CD4-positive, CD25-positive, alpha-beta regulatory T cell (primary cell): ENCODE data around the gene PIEZO1. TPM values are rescaled to one million over a fixed set of nuclear protein-coding genes. Genes with fewer than 3 reads are reported as not detected.
A peak's percentile ranks its signal among the peaks of the same experiment; 100 is the strongest.
"Not testable (repeated sequence)": the region's sequence is repeated elsewhere in the genome, so short reads cannot be mapped to it uniquely, and the experiment has no call there.

ENCODE experiments used
- ATAC-seq, 2 donors: fragments of 150-1000 bp; cut with Tn5 transposase; one replicate each; pipeline ENCODE4 v1.10.0; 2021; ENCODE audit warnings: low read depth in 2 of 2, moderate number of reproducible peaks in 2 of 2, moderate library complexity in 1 of 2
- DNase-seq, 3 donors: peaks; one replicate each; pipeline versions ENCODE4 v3.0.0 to v3.0.0-alpha.2; 2012 to 2022; ENCODE audit warnings: mixed read lengths in 1 of 3
- H3K27ac ChIP-seq: one replicate; pipeline ENCODE4 v1.7.0; 2013; ENCODE audit warnings: mild to moderate bottlenecking, low read length; ENCODE audit not compliant: insufficient read depth, poor library complexity, severe bottlenecking
- H3K27me3 ChIP-seq: one replicate; pipeline ENCODE4 v1.7.0; 2013; ENCODE audit warnings: low read length; ENCODE audit not compliant: control insufficient read depth, insufficient read depth
- H3K36me3 ChIP-seq: one replicate; pipeline ENCODE4 v1.7.0; 2013; ENCODE audit warnings: mild to moderate bottlenecking, low read length, moderate library complexity; ENCODE audit not compliant: control insufficient read depth, insufficient read depth
- H3K4me1 ChIP-seq: 2 replicates; pipeline ENCODE4 v1.7.0; 2013; ENCODE audit warnings: mild to moderate bottlenecking, low read length; ENCODE audit not compliant: insufficient read depth, control insufficient read depth, poor library complexity, severe bottlenecking
- H3K4me3 ChIP-seq: one replicate; pipeline ENCODE4 v1.7.0; 2013; ENCODE audit warnings: low read depth, mild to moderate bottlenecking, low read length, moderate library complexity
- H3K9me3 ChIP-seq, 2 experiments: 1 replicate in 1 of 2; 2 replicates in 1 of 2; pipeline ENCODE4 v1.7.0; 2013; ENCODE audit warnings: low read length in 2 of 2, mild to moderate bottlenecking in 1 of 2, moderate library complexity in 1 of 2; ENCODE audit not compliant: control insufficient read depth in 2 of 2
- H3K27ac Mint-ChIP-seq, 3 donors: one replicate each; pipeline ENCODE4 v1.8.0; 2020 to 2022; ENCODE audit warnings: mild to moderate bottlenecking in 3 of 3, mixed read lengths in 3 of 3, moderate library complexity in 2 of 3
- H3K27me3 Mint-ChIP-seq: one replicate; pipeline ENCODE4 v1.8.0; 2022; ENCODE audit warnings: mild to moderate bottlenecking, mixed read lengths
- H3K36me3 Mint-ChIP-seq: one replicate; pipeline ENCODE4 v1.8.0; 2020; ENCODE audit warnings: mixed read lengths
- H3K4me1 Mint-ChIP-seq, 4 donors: one replicate each; pipeline ENCODE4 v1.8.0; 2020 to 2022; ENCODE audit warnings: mixed read lengths in 4 of 4, mild to moderate bottlenecking in 1 of 4
- H3K4me3 Mint-ChIP-seq, 4 donors: one replicate each; pipeline ENCODE4 v1.8.0; 2020 to 2022; ENCODE audit warnings: mild to moderate bottlenecking in 4 of 4, mixed read lengths in 4 of 4, moderate library complexity in 3 of 4
- H3K9me3 Mint-ChIP-seq, 7 donors: one replicate each; pipeline ENCODE4 v1.8.0; 2020 to 2022; ENCODE audit warnings: mixed read lengths in 7 of 7, mild to moderate bottlenecking in 3 of 7, moderate library complexity in 2 of 7
- polyA plus RNA-seq, 4 donors: library from polyadenylated mRNA; unstranded; fragments of 300-500 nt; fragmentation: Illumina TruSeq; gene quantifications; one replicate each; pipeline ENCODE4 v1.2.3, GENCODE V29; 2021
- total RNA-seq: library from RNA; stranded (reverse); gene quantifications from one replicate; pipeline ENCODE4 v1.2.3, GENCODE V29; 2022

PIEZO1 gene
- total and polyA plus RNA-seq, 5 donors from 2014 or later, result 18.1 to 337 (median 20.2) TPM

- DNase-seq (no peak), ATAC-seq (no peak)
- peaks cover 5% of the 10 kb centered on the region for H3K36me3 Mint-ChIP-seq
- no peaks in the 10 kb centered on the region for H3K27me3 Mint-ChIP-seq
- Histone ChIP-seq H3K4me3 (no peak overlapping the region), H3K4me1 (no peaks in the 10 kb centered on the region), H3K36me3 (peaks cover 12% of the 10 kb centered on the region), H3K27ac (no peak overlapping the region), H3K27me3 (no peaks in the 10 kb centered on the region), H3K9me3 (no peaks in the 10 kb centered on the region)
- no peaks in the 10 kb centered on the region for H3K9me3 Mint-ChIP-seq
- H3K4me3 Mint-ChIP-seq, result no peak overlapping the region
- no peaks in the 10 kb centered on the region for H3K4me1 Mint-ChIP-seq
- no peak overlapping the region for H3K27ac Mint-ChIP-seq
Observed at GRCh38 chr16:88826070-88826840, 41.2 kb upstream of the PIEZO1 start.

GRCh38 chr16:88825146-88825545, 40.1 kb upstream of the PIEZO1 start:
- Histone ChIP-seq H3K4me1 (no peaks in the 10 kb centered on the region), H3K4me3 (no peak overlapping the region), H3K27ac (no peak overlapping the region), H3K9me3 (no peaks in the 10 kb centered on the region), H3K36me3 (peaks cover 12% of the 10 kb centered on the region), H3K27me3 (no peaks in the 10 kb centered on the region)
- Mint-ChIP-seq H3K27ac (no peak overlapping the region), H3K36me3 (peaks cover 5% of the 10 kb centered on the region), H3K4me1 (no peaks in the 10 kb centered on the region), H3K27me3 (no peaks in the 10 kb centered on the region), H3K9me3 (no peaks in the 10 kb centered on the region), H3K4me3 (no peak overlapping the region)
- DNase-seq (no peak), ATAC-seq (no peak)

- Mint-ChIP-seq H3K27ac (no peak overlapping the region), H3K9me3 (no peaks in the 10 kb centered on the region), H3K27me3 (no peaks in the 10 kb centered on the region), H3K36me3 (peaks cover 5% of the 10 kb centered on the region), H3K4me3 (no peak overlapping the region), H3K4me1 (no peaks in the 10 kb centered on the region)
- Histone ChIP-seq H3K36me3 (peaks cover 12% of the 10 kb centered on the region), H3K4me1 (no peaks in the 10 kb centered on the region), H3K9me3 (no peaks in the 10 kb centered on the region), H3K27me3 (no peaks in the 10 kb centered on the region), H3K4me3 (no peak overlapping the region), H3K27ac (no peak overlapping the region)
- DNase-seq, result no peak
- no peak for ATAC-seq
Observed at GRCh38 chr16:88824256-88825077, 39.4 kb upstream of the PIEZO1 start.

- H3K4me1 ChIP-seq, ATAC-seq, H3K27ac Mint-ChIP-seq, H3K4me1 Mint-ChIP-seq, H3K27me3 Mint-ChIP-seq, H3K27me3 ChIP-seq, H3K9me3 Mint-ChIP-seq, H3K9me3 ChIP-seq, DNase-seq, H3K4me3 ChIP-seq, H3K36me3 Mint-ChIP-seq, H3K27ac ChIP-seq, H3K4me3 Mint-ChIP-seq: not testable (repeated sequence)
- H3K36me3 ChIP-seq, result peaks cover 12% of the 10 kb centered on the region
Observed at GRCh38 chr16:88823646-88824045, 38.6 kb upstream of the PIEZO1 start.

GRCh38 chr16:88822281-88823040, 37.4 kb upstream of the PIEZO1 start:
- H3K27me3 ChIP-seq, result no peaks in the 10 kb centered on the region
- no peaks in the 10 kb centered on the region for H3K4me1 Mint-ChIP-seq
- H3K9me3 ChIP-seq, result no peaks in the 10 kb centered on the region
- DNase-seq (no peak), ATAC-seq (no peak)
- peaks cover 12% of the 10 kb centered on the region for H3K36me3 ChIP-seq
- no peaks in the 10 kb centered on the region for H3K27me3 Mint-ChIP-seq
- peaks cover 5% of the 10 kb centered on the region for H3K36me3 Mint-ChIP-seq
- no peak overlapping the region for H3K4me3 Mint-ChIP-seq
- no peak overlapping the region for H3K27ac ChIP-seq
- peak overlapping the region in 1 of 3 donors; percentile 69 for H3K27ac Mint-ChIP-seq
- no peaks in the 10 kb centered on the region for H3K4me1 ChIP-seq
- no peaks in the 10 kb centered on the region for H3K9me3 Mint-ChIP-seq
- no peak overlapping the region for H3K4me3 ChIP-seq

- H3K27me3 Mint-ChIP-seq, result no peaks in the 10 kb centered on the region
- no peaks in the 10 kb centered on the region for H3K4me1 Mint-ChIP-seq
- Histone ChIP-seq H3K4me3 (no peak overlapping the region), H3K9me3 (no peaks in the 10 kb centered on the region), H3K27me3 (no peaks in the 10 kb centered on the region), H3K36me3 (peaks cover 12% of the 10 kb centered on the region), H3K4me1 (no peaks in the 10 kb centered on the region), H3K27ac (no peak overlapping the region)
- H3K4me3 Mint-ChIP-seq, result no peak overlapping the region
- no peak for DNase-seq
- ATAC-seq, result no peak
- peaks cover 5% of the 10 kb centered on the region for H3K36me3 Mint-ChIP-seq
- H3K9me3 Mint-ChIP-seq, result no peaks in the 10 kb centered on the region
- peak overlapping the region in 1 of 3 donors; percentile 43 for H3K27ac Mint-ChIP-seq
Observed at GRCh38 chr16:88821168-88821850, 36.3 kb upstream of the PIEZO1 start.

GRCh38 chr16:88820385-88821025, 35.5 kb upstream of the PIEZO1 start:
- Mint-ChIP-seq H3K4me1 (no peaks in the 10 kb centered on the region), H3K4me3 (no peak overlapping the region), H3K27ac (no peak overlapping the region), H3K27me3 (no peaks in the 10 kb centered on the region), H3K36me3 (peaks cover 5% of the 10 kb centered on the region), H3K9me3 (no peaks in the 10 kb centered on the region)
- H3K27ac ChIP-seq, result no peak overlapping the region
- ATAC-seq, result no peak
- no peaks in the 10 kb centered on the region for H3K9me3 ChIP-seq
- H3K36me3 ChIP-seq, result peaks cover 12% of the 10 kb centered on the region
- H3K4me3 ChIP-seq, result no peak overlapping the region
- no peaks in the 10 kb centered on the region for H3K27me3 ChIP-seq
- H3K4me1 ChIP-seq, result no peaks in the 10 kb centered on the region
- DNase-seq, result no peak
